ENCODE results near the gene UBE2R2. TPM values are rescaled to one million over a fixed set of nuclear protein-coding genes. Genes with fewer than 3 reads are reported as not detected.
"Not testable (repeated sequence)": the region's sequence is repeated elsewhere in the genome, so short reads cannot be mapped to it uniquely, and the experiment has no call there.

UBE2R2 gene
- total RNA-seq, 1 donor from 2014 or later: 55.9 TPM

DNA sequence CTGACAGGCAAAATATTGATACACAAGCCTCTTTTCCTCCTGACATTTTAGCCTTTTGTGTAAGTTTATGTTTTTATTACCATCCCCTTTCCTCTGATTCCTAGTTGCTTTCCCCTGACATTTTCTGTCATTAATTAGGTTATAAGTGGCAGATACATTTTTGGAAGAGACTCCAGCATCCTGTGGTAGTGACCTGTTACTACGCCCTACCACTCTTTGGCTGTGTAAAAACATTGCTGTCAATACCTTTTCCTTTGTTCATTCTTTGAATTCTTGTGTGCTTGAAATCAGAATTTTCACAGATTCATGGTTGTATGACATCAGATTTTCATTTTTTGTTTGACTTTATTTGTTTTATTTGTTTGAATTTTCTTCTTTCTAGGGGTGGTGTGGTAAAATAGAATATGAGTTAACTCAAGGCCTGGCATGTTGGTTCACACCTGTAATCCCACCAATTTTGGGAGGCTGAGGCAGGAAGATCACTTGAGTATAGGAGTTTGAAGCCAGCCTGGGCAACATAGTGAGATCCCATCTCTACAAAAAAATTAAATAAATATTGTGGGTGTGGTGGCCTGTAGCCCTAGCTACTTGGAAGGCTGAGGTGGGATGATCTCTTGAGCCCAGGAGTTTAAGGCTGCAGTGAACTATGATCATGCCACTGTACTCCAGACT is 43.4 kb downstream of the UBE2R2 start:
- TF ChIP-seq CTCF (conservative IDR thresholded peaks at IDR 0.05): peak; percentile 57
- no peak overlapping the region for H3K4me3 Mint-ChIP-seq

GRCh38 chr9:33861917-33862453 is 45.0 kb downstream of the UBE2R2 start:
- no peaks in the 10 kb centered on the region for H3K27me3 Mint-ChIP-seq
- DNase-seq (ENCODE audit: extremely low spot score, unreplicated experiment): no peak
- H3K4me1 Mint-ChIP-seq (ENCODE audit: unreplicated experiment): peaks cover 9% of the 10 kb centered on the region
- H3K27ac Mint-ChIP-seq: peak overlapping the region; percentile 59
- no peaks in the 10 kb centered on the region for H3K9me3 Mint-ChIP-seq
- H3K4me3 Mint-ChIP-seq: peak overlapping the region; percentile 7
- peaks cover 19% of the 10 kb centered on the region for H3K36me3 Mint-ChIP-seq
- no peak for TF ChIP-seq CTCF (conservative IDR thresholded peaks at IDR 0.05)

More for the DNA sequence above, 43.4 kb downstream of the UBE2R2 start:
- peaks cover 16% of the 10 kb centered on the region for H3K36me3 Mint-ChIP-seq
- peaks cover 17% of the 10 kb centered on the region for H3K4me1 Mint-ChIP-seq (ENCODE audit: unreplicated experiment)
- peak overlapping the region; percentile 85 for H3K27ac Mint-ChIP-seq
- H3K27me3 Mint-ChIP-seq: no peaks in the 10 kb centered on the region
- no peaks in the 10 kb centered on the region for H3K9me3 Mint-ChIP-seq
- no peak for DNase-seq (ENCODE audit: extremely low spot score, unreplicated experiment)

DNA sequence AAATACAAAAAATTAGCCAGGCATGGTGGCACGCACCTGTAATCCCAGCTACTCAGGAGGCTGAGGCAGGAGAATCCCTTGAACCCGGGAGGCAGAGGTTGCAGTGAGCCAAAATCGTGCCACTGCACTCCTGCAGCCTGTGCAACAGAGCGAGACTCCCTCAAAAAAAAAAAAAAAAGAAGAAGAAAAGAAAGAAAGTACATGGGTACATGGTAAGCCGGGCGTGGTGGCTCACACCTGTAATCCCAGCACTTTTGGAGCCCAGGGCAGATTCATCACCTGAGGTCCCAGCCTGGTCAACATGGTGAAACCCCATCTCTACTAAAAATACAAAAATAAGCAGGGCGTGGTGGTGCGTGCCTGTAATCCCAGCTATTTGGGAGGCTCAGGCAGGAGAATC is 46.1 kb downstream of the UBE2R2 start:
- not testable (repeated sequence) for H3K4me1 Mint-ChIP-seq (ENCODE audit: unreplicated experiment); H3K9me3 Mint-ChIP-seq; H3K4me3 Mint-ChIP-seq; H3K27ac Mint-ChIP-seq; DNase-seq (ENCODE audit: extremely low spot score, unreplicated experiment); H3K27me3 Mint-ChIP-seq
- peaks cover 20% of the 10 kb centered on the region for H3K36me3 Mint-ChIP-seq

- Mint-ChIP-seq H3K36me3 (peaks cover 12% of the 10 kb centered on the region), H3K9me3 (no peaks in the 10 kb centered on the region), H3K27me3 (no peaks in the 10 kb centered on the region), H3K4me3 (no peak overlapping the region), H3K27ac (no peak overlapping the region), H3K4me1 (ENCODE audit: unreplicated experiment) (peaks cover 22% of the 10 kb centered on the region)
- TF ChIP-seq CTCF (conservative IDR thresholded peaks at IDR 0.05): no peak
- DNase-seq (ENCODE audit: extremely low spot score, unreplicated experiment): no peak
These were observed 50.9 kb downstream of the UBE2R2 start for GRCh38 chr9:33867747-33868439.

DNA sequence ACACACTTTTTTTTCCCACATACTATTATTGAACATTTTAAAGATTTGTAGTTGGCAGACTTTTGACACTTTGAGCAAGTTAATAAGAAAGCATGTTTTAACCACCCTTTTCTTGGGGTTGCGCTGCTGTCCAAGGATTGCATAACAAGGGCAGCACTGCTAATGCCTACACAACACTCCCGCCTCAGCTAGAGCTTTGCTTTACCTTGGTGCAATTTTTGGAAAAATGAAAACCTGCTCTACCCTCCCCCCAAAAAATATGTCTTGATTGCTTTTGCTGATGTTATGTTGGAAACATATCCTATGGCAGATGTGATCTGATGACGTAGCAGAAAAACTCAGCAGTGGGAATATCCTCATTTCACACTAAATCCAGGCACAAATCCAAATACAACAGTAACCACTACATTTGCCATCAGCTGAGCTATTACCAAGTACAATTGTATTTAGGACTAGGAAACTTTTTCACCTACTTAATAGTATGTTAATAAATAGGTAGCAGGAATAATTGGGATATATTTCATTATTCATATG is 51.5 kb downstream of the UBE2R2 start:
- H3K4me3 Mint-ChIP-seq: peak overlapping the region; percentile 14
- no peak overlapping the region for H3K27ac Mint-ChIP-seq
- no peaks in the 10 kb centered on the region for H3K9me3 Mint-ChIP-seq
- no peak for DNase-seq (ENCODE audit: extremely low spot score, unreplicated experiment)
- no peak for TF ChIP-seq CTCF (conservative IDR thresholded peaks at IDR 0.05)
- peaks cover 12% of the 10 kb centered on the region for H3K36me3 Mint-ChIP-seq
- peaks cover 22% of the 10 kb centered on the region for H3K4me1 Mint-ChIP-seq (ENCODE audit: unreplicated experiment)
- H3K27me3 Mint-ChIP-seq: no peaks in the 10 kb centered on the region

- not testable (repeated sequence) for DNase-seq (ENCODE audit: extremely low spot score, unreplicated experiment); H3K27ac Mint-ChIP-seq; H3K9me3 Mint-ChIP-seq; H3K27me3 Mint-ChIP-seq; H3K4me3 Mint-ChIP-seq
- Mint-ChIP-seq H3K36me3 (peaks cover 12% of the 10 kb centered on the region), H3K4me1 (ENCODE audit: unreplicated experiment) (peaks cover 22% of the 10 kb centered on the region)
These were observed 52.3 kb downstream of the UBE2R2 start for GRCh38 chr9:33869243-33869642.

Measured in type B pancreatic cell (in vitro differentiated cells).